ENCODE results near the gene KIAA2012. TPM values are rescaled to one million over a fixed set of nuclear protein-coding genes. Genes with fewer than 3 reads are reported as not detected.

The KIAA2012 gene
- total RNA-seq, 2 experiments from 2014 or later: not detected

GRCh38 chr2:202121532-202122162 is 48.6 kb downstream of the KIAA2012 start:
- no peak for TF ChIP-seq CTCF (conservative IDR thresholded peaks at IDR 0.05; ENCODE audit: low read length)
- TF ChIP-seq EZH2phosphoT487 (IDR thresholded peaks at IDR 0.05; ENCODE audit: borderline replicate concordance, low read depth, low read length): no peak
- no peak for DNase-seq (ENCODE audit: low spot score)
- intact Hi-C loops (cut with micrococcal nuclease; ENCODE audit: unreplicated experiment): no loop called here
- H2AFZ ChIP-seq (ENCODE audit: low read length): no peak overlapping the region
- no peaks in the 10 kb centered on the region for H3K9me2 ChIP-seq (ENCODE audit: insufficient read depth, low read length)
- no peak overlapping the region for H3K27ac ChIP-seq (ENCODE audit: low read depth, low read length, poor library complexity, severe bottlenecking)
- H3K4me3 ChIP-seq (ENCODE audit: low read depth, low read length, poor library complexity, severe bottlenecking): no peak overlapping the region
- ChIA-PET POLR2A (no interaction called here), CTCF (ENCODE audit: unreplicated experiment) (no interaction called here)
- no peaks in the 10 kb centered on the region for H3K9me3 ChIP-seq (ENCODE audit: low read length)
- no peaks in the 10 kb centered on the region for H4K20me1 ChIP-seq (ENCODE audit: insufficient read depth, low read length)
- no peaks in the 10 kb centered on the region for H3K36me3 ChIP-seq (ENCODE audit: insufficient read depth, low read length)
- H3K79me2 ChIP-seq (ENCODE audit: insufficient read depth, low read depth, low read length): no peaks in the 10 kb centered on the region
- BruUV-seq (replicated peaks): no TSS peak
- no peaks in the 10 kb centered on the region for H3K4me1 ChIP-seq (ENCODE audit: insufficient read depth, low read length, poor library complexity, severe bottlenecking)
- H3K4me2 ChIP-seq (ENCODE audit: low read length): no peak overlapping the region

GRCh38 chr2:202122163-202122540 is 49.1 kb downstream of the KIAA2012 start:
- TF ChIP-seq EZH2phosphoT487 (IDR thresholded peaks at IDR 0.05; ENCODE audit: borderline replicate concordance, low read depth, low read length): no peak
- TF ChIP-seq CTCF (conservative IDR thresholded peaks at IDR 0.05; ENCODE audit: low read length): no peak
- no peak for DNase-seq (ENCODE audit: low spot score)
- ChIA-PET POLR2A (interaction anchor here (0.7 kb wide), 1 partner anchor 24 kb away, joined by 5 read pairs; no protein-coding TSS in a partner anchor), CTCF (ENCODE audit: unreplicated experiment) (no interaction called here)
- H3K4me1 ChIP-seq (ENCODE audit: insufficient read depth, low read length, poor library complexity, severe bottlenecking): no peaks in the 10 kb centered on the region
- H2AFZ ChIP-seq (ENCODE audit: low read length): no peak overlapping the region
- no peaks in the 10 kb centered on the region for H3K9me2 ChIP-seq (ENCODE audit: insufficient read depth, low read length)
- no peaks in the 10 kb centered on the region for H3K79me2 ChIP-seq (ENCODE audit: insufficient read depth, low read depth, low read length)
- no peak overlapping the region for H3K27ac ChIP-seq (ENCODE audit: low read depth, low read length, poor library complexity, severe bottlenecking)
- intact Hi-C loops (cut with micrococcal nuclease; ENCODE audit: unreplicated experiment): no loop called here
- no peaks in the 10 kb centered on the region for H3K9me3 ChIP-seq (ENCODE audit: low read length)
- no TSS peak for BruUV-seq (replicated peaks)
- no peaks in the 10 kb centered on the region for H3K36me3 ChIP-seq (ENCODE audit: insufficient read depth, low read length)
- H3K4me2 ChIP-seq (ENCODE audit: low read length): no peak overlapping the region
- H4K20me1 ChIP-seq (ENCODE audit: insufficient read depth, low read length): no peaks in the 10 kb centered on the region
- no peak overlapping the region for H3K4me3 ChIP-seq (ENCODE audit: low read depth, low read length, poor library complexity, severe bottlenecking)

GRCh38 chr2:202122980-202123720 is 50.1 kb downstream of the KIAA2012 start:
- CTCF ChIA-PET (ENCODE audit: unreplicated experiment): no interaction called here
- DNase-seq (ENCODE audit: low spot score): no peak
- Histone ChIP-seq H2AFZ (ENCODE audit: low read length) (no peak overlapping the region), H3K9me3 (ENCODE audit: low read length) (no peaks in the 10 kb centered on the region), H3K27ac (ENCODE audit: low read depth, low read length, poor library complexity, severe bottlenecking) (no peak overlapping the region), H3K4me1 (ENCODE audit: insufficient read depth, low read length, poor library complexity, severe bottlenecking) (no peaks in the 10 kb centered on the region), H3K4me2 (ENCODE audit: low read length) (no peak overlapping the region), H3K79me2 (ENCODE audit: insufficient read depth, low read depth, low read length) (no peaks in the 10 kb centered on the region), H3K9me2 (ENCODE audit: insufficient read depth, low read length) (no peaks in the 10 kb centered on the region), H4K20me1 (ENCODE audit: insufficient read depth, low read length) (no peaks in the 10 kb centered on the region), H3K4me3 (ENCODE audit: low read depth, low read length, poor library complexity, severe bottlenecking) (no peak overlapping the region), H3K36me3 (ENCODE audit: insufficient read depth, low read length) (no peaks in the 10 kb centered on the region)
- no TSS peak for BruUV-seq (replicated peaks)
- intact Hi-C loops (cut with micrococcal nuclease; ENCODE audit: unreplicated experiment): no loop called here
- TF ChIP-seq CTCF (conservative IDR thresholded peaks at IDR 0.05; ENCODE audit: low read length): no peak
- TF ChIP-seq EZH2phosphoT487 (IDR thresholded peaks at IDR 0.05; ENCODE audit: borderline replicate concordance, low read depth, low read length): no peak
- POLR2A ChIA-PET: interaction anchor here (0.7 kb wide), 2 partner anchors 11 to 25 kb away, joined by 3 to 5 read pairs; no protein-coding TSS in a partner anchor
